ENCODE results near the gene GNB3.

Gene GNB3

DNA sequence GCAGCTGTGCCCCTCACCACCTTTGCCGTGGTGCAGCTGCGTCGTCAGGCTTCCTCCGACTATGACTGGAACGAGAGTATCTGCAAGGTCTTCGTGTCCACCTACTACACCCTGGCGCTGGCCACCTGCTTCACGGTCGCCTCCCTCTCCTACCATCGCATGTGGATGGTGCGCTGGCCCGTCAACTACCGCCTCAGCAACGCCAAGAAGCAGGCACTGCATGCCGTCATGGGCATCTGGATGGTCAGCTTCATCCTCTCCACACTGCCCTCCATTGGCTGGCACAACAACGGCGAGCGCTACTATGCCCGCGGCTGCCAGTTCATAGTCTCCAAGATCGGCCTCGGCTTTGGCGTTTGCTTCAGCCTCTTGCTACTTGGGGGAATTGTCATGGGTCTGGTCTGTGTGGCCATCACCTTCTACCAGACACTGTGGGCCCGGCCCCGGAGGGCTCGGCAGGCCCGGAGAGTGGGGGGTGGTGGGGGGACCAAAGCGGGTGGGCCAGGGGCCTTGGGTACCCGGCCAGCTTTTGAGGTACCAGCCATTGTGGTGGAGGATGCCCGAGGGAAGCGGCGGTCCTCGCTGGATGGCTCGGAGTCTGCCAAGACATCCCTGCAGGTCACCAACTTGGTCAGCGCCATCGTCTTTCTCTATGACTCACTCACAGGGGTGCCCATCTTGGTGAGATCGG lies 16.5 kb upstream of the GNB3 start:
- no peak for DNase-seq

- DNase-seq, result no peak
Measured at GRCh38 chr12:6824901-6825381, 15.8 kb upstream of the GNB3 start.

GRCh38 chr12:6825398-6826124 lies 15.2 kb upstream of the GNB3 start:
- DNase-seq, result peak; percentile 69

GRCh38 chr12:6826125-6826733 lies 14.5 kb upstream of the GNB3 start:
- no peak for DNase-seq

GRCh38 chr12:6826734-6827436 lies 13.8 kb upstream of the GNB3 start:
- no peak for DNase-seq

- no peak for DNase-seq
Measured at GRCh38 chr12:6827437-6827911, 13.3 kb upstream of the GNB3 start.

DNA sequence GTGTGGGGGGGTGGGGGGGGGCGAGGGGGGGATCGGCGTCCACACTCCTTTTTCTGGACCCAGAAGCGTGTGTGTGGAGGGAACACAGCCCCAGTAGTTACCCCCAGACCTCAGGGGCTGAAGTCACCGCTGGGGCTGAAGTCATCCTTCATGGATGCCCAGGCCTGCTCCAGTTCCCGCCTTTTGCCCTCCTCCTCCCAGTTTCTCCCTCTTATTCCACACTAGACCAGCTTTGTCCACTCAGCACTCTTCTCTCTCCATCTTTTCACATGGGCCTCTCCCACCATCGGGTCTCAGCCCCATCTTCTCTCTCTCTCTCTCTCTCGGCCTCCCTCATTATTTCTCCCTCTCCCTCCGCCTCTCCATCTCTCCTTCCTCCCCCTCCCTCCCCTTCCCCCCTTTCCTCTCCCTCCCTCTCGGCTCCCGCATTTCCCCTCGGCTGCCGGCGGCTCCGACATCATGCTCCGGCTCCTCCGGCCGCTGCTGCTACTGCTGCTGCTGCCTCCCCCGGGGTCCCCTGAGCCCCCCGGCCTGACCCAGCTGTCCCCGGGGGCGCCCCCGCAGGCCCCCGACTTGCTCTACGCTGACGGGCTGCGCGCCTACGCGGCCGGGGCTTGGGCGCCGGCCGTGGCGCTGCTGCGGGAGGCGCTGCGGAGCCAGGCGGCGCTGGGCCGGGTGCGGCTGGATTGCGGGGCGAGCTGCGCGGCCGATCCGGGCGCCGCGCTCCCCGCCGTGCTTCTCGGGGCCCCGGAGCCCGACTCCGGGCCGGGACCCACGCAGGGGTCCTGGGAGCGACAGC lies 12.5 kb upstream of the GNB3 start, which contains the start of gene P3H3:
TSS of gene P3H3 (plus strand) at position 426 of the 799 bp plus-strand sequence. CDS start at position 460, 34 bp downstream.
- peak; percentile 19 for DNase-seq

- DNase-seq, result peak; percentile 35
Measured at GRCh38 chr12:6828781-6829535, 11.8 kb upstream of the GNB3 start.

DNA sequence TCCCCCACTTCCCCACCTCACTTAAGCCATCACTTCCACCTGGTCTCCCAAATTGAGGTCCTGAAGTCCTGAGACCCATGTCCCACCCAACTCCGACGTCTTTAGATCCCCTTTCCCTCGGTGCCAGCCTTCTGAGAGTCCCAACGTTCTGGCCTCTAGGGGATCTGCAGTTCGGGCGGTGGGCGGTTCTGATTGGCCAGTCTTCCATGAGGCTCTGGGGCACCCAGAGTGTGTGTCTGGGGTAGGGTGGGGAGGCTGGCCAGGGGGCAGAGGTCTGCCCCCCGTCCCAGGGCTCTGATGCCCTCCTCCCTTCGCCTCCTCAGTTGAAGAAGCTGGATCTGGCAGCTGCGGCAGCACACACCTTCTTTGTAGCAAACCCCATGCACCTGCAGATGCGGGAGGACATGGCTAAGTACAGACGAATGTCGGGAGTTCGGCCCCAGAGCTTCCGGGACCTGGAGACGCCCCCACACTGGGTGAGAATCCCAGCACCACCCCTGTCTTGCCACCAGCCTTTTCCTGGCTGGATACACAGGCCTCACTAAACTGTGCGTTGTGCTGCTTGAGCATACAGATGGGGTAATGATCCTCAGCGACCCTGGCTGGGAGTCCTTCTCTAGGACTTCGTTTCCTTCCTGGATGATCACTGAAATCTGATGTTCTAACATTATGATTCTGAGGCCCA lies 11.0 kb upstream of the GNB3 start:
- DNase-seq, result no peak

DNA sequence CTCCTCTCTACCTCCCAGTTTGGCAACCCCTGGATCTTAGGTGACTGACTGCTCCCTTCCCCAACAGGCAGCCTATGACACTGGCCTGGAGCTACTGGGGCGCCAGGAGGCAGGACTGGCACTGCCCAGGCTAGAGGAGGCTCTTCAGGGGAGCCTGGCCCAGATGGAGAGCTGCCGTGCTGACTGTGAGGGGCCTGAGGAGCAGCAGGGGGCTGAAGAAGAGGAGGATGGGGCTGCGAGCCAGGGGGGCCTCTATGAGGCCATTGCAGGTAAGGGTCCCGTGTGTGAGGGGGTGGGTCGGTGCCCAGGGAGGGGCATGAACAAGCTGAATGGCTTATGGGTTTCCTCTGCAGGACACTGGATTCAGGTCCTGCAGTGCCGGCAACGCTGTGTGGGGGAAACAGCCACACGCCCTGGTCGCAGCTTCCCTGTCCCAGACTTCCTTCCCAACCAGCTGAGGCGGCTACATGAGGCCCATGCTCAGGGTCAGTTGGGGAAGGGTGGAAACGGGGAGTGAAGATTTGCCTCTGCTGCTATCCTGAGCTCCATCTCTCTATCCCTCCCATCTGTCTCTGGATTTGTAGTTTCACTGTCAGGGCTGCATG lies 10.3 kb upstream of the GNB3 start:
- no peak for DNase-seq

- no peak for DNase-seq
Measured at GRCh38 chr12:6830999-6831398, 9.7 kb upstream of the GNB3 start.

DNA sequence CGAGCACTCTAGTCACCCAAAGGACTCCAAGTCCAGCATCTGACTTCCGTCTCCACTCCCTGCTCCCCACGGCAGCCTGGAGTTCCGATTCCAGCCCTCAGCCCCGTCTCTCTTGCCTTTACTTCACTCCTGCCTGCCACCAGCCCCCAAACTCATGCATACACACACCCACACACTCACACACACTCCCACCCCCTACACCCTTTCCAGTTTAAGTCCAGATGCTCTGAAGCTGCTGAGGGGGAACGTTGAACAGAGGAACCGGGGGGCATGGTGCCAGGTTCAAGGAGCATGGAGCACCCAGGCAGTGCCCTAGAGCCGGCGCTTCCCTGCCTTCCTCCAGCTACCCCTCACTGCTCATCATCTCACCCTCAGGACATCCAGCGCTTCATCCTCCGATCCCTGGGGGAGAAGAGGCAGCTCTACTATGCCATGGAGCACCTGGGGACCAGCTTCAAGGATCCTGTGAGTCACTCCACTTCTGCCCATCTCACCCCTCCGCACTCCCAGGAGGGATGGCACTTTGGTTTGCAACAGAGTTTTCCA lies 9.2 kb upstream of the GNB3 start:
- DNase-seq, result no peak

DNA sequence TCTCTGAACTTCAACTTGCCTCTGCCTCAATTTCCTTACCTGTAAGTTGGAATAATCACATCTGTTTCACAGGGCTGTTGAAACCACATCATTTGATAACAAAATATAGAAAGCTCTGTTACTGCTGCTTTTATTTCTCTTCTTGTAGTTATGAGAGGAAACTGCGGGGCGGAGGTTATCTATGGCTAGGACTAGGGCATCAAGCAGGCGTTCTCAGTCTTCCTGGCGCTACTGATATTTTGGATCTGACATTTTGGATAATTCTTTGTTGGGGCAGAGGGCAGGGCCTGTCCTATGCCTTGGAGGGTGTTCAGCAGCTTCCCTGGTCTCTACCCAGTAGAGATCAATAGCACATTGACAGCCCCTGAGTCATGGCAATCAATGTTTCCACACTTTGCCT lies 8.6 kb upstream of the GNB3 start:
- DNase-seq, result no peak

- no peak for DNase-seq
Measured at GRCh38 chr12:6833189-6833890, 7.4 kb upstream of the GNB3 start.

DNA sequence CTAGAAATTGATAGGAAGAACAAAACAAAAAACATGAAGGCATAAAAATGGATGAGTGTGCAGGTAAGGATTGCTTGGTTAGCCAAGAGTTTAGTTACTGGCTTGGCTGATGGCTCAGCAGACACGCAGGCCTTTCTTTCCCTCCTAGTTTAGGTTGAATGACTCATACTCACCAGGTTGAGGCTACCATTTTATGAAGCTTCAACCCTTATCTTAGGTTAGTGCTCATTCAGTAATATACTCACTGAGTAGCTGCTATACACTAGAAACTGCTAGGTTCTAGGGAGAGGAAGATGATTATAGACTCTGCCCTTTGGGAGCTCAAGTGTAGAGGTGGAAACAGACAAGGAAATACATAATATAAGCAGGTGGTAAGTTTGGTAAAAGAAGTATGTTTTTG lies 6.5 kb upstream of the GNB3 start:
- no peak for DNase-seq

DNA sequence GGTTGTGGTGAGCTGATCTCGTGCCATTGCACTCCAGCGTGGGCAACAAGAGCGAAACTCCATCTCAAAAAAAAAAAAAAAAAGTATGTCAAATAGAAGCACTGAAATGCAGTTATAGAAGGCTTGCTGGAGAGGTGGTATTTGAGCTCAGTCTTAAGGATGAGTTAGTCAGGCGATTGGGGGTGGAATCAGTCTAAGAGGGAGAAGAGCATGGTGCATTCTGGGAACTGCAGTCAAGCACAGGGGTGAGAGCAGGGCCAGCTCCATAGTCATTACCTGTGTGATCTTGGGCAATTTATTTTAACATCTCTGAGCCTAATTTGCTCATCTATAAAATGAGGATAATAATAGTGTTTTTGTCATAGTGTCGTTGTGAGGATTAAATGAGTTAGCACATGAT lies 5.9 kb upstream of the GNB3 start:
- DNase-seq, result no peak

DNA sequence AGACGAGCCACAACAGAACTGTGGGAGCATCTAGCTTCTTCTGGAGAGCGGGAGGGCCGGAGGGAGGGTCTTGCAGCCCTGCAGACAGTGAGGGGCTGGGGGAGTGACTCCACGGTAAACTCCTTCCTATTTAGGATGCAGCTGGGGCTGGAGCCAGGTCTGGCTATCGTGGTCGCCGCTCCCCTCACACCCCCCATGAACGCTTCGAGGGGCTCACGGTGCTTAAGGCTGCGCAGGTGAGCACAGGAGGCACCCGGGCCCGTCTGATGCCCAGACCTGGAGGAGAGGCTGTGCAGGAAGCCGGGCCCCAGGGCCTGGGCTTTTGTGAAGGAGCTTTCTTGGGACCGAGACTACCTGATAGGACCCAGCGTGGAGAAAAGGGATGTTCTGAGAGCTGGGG lies 3.9 kb upstream of the GNB3 start:
- DNase-seq, result no peak

GRCh38 chr12:6837370-6838060 lies 3.2 kb upstream of the GNB3 start:
- DNase-seq, result no peak

DNA sequence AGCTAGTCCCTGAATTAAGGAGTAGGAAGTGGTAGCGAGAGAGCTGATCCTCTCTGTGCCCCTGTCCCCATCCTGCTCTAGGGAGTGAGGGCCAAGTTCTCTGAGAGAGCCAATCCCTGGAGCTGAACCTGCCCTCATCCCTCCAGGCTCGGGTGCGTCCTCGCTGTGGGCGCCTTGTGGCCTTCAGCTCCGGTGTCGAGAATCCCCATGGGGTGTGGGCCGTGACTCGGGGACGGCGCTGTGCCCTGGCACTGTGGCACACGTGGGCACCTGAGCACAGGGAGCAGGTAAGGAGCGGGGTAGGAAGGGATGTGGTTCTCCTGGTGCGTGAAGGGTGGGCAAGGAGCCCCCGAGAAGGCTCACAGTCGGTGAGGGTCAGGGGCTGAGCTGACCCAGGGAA lies 1.9 kb upstream of the GNB3 start:
- DNase-seq, result no peak
